K562 (cell line): ENCODE data around the gene KCNK3. TPM values are rescaled to one million over a fixed set of nuclear protein-coding genes. Genes with fewer than 3 reads are reported as not detected.

Source experiments
- ATAC-seq: fragments of 200-7000 bp; cut with Tn5 transposase; 3 replicates; pipeline ENCODE4 v1.9.1; 2020; ENCODE audit warnings: moderate library complexity
- BruUV-seq: library from RNA; stranded (reverse); fragments of 400-500 nt; replicated peaks from 2 replicates; lab custom pipeline; 2021; lab: Mats Ljungman, UMichigan
- CTCF ChIA-PET: fragments of 300-600 bp; formaldehyde crosslinking; extraction: SDS; loops from one replicate; lab custom pipeline; 2021; ENCODE audit warnings: low intra/inter-chr PET ratio; lab: Yijun Ruan, JAX
- POLR2A ChIA-PET: fragments of 300-600, 350-650 bp; sonication (Branson Sonifier 250); formaldehyde crosslinking; extraction: SDS; loops from one replicate; lab custom pipeline; 2021; ENCODE audit warnings: antibody characterized with exemption, inconsistent platforms; lab: Yijun Ruan, JAX
- DNase-seq, 4 experiments: peaks; one replicate each; pipeline versions ENCODE4 v3.0.0 to v3.0.0-alpha.2; 2011 to 2018; ENCODE audit warnings: low spot score in 3 of 4, mixed read lengths in 3 of 4; ENCODE audit errors: extremely low read depth in 1 of 4
- FAIRE-seq: peaks from 2 replicates; lab custom pipeline; 2011; peaks lifted over from hg19 to GRCh38; lab: Jason Lieb, UNC
- H2AFZ ChIP-seq: 2 replicates; pipeline ENCODE4 v1.6.0; 2011; ENCODE audit warnings: low read depth, low read length, control low read depth, inconsistent platforms
- H3K27ac ChIP-seq: fragments of 200-600 bp; 3 replicates; pipeline ENCODE4 v1.8.0; 2011; ENCODE audit warnings: low read depth, mild to moderate bottlenecking, control low read depth, inconsistent platforms, low read length, moderate library complexity, mixed read lengths; ENCODE audit errors: extremely low read depth
- H3K27me3 ChIP-seq, 2 experiments: fragments of 300-600 bp in 1 of 2; 2 replicates in 1 of 2; 3 replicates in 1 of 2; pipeline versions ENCODE4 v1.6.0 to v1.8.0; 2011; ENCODE audit warnings: inconsistent platforms in 2 of 2, low read length in 2 of 2, mild to moderate bottlenecking in 1 of 2, mixed read lengths in 1 of 2, moderate library complexity in 1 of 2; ENCODE audit not compliant: control insufficient read depth in 2 of 2, insufficient read depth in 2 of 2
- H3K36me3 ChIP-seq: fragments of 300-600 bp; 3 replicates; pipeline ENCODE4 v1.8.0; 2011; ENCODE audit warnings: mild to moderate bottlenecking, low read length, inconsistent platforms; ENCODE audit not compliant: control insufficient read depth, insufficient read depth
- H3K4me1 ChIP-seq, 2 experiments: fragments of 200-600 bp in 1 of 2; replicated peaks in 1 of 2; 2 replicates in 1 of 2; 3 replicates in 1 of 2; pipeline versions ENCODE4 v1.5.1 to v1.8.0; 2011; ENCODE audit warnings: inconsistent platforms in 2 of 2, low read length in 2 of 2, mild to moderate bottlenecking in 1 of 2, mixed read lengths in 1 of 2, moderate library complexity in 1 of 2; ENCODE audit not compliant: control insufficient read depth in 2 of 2, insufficient read depth in 2 of 2
- H3K4me2 ChIP-seq: 2 replicates; pipeline ENCODE4 v1.6.1; 2011; ENCODE audit warnings: low read length, control low read depth, inconsistent platforms, mixed read lengths; ENCODE audit not compliant: insufficient read depth
- H3K4me3 ChIP-seq: fragments of 200-600 bp; sonication (generic), shearing (Covaris generic); 2 replicates; pipeline ENCODE4 v1.5.1; 2016; ENCODE audit warnings: control low read depth, inconsistent platforms
- H3K79me2 ChIP-seq: fragments of 200-600 bp; 3 replicates; pipeline ENCODE4 v1.8.0; 2011; ENCODE audit warnings: low read length, inconsistent platforms; ENCODE audit not compliant: control insufficient read depth, insufficient read depth
- H3K9ac ChIP-seq, 2 experiments: 2 replicates each; pipeline versions ENCODE4 v1.6.0 to v1.6.1; 2011; ENCODE audit warnings: low read depth in 2 of 2, low read length in 2 of 2, control low read depth in 1 of 2, inconsistent platforms in 1 of 2, mild to moderate bottlenecking in 1 of 2, mixed read lengths in 1 of 2; ENCODE audit not compliant: insufficient read depth in 1 of 2
- H3K9me1 ChIP-seq: one replicate; pipeline ENCODE4 v1.6.0; 2011; ENCODE audit warnings: inconsistent platforms, mild to moderate bottlenecking, low read length, moderate library complexity; ENCODE audit not compliant: control insufficient read depth, insufficient read depth
- H3K9me3 ChIP-seq: replicated peaks from 2 replicates; pipeline ENCODE4 v1.5.1; 2011; ENCODE audit warnings: low read depth, low read length, inconsistent platforms; ENCODE audit not compliant: control insufficient read depth, insufficient read depth
- H4K20me1 ChIP-seq: replicated peaks from 2 replicates; pipeline ENCODE4 v1.6.1; 2011; ENCODE audit warnings: low read length, inconsistent platforms, mixed read lengths; ENCODE audit not compliant: control insufficient read depth, insufficient read depth
- CBFA2T3 ChIP-seq: fragments of 450-650 bp; IDR thresholded peaks from 2 replicates; pipeline ENCODE4 v1.6.1; 2017
- CREB1 ChIP-seq, 2 experiments: sonication (generic) in 1 of 2; formaldehyde crosslinking in 1 of 2; IDR thresholded peaks; 2 replicates each; pipeline versions ENCODE4 v1.6.1 to v1.8.0; 2012 to 2022; ENCODE audit warnings: inconsistent platforms in 1 of 2, mild to moderate bottlenecking in 1 of 2, missing genetic modification reagents in 1 of 2, moderate library complexity in 1 of 2
- KDM1A ChIP-seq, 2 experiments: fragments of 450-650 bp; IDR thresholded peaks; 2 replicates each; pipeline ENCODE4 v1.6.1; 2016; ENCODE audit warnings: mild to moderate bottlenecking in 2 of 2
- POLR2G ChIP-seq: fragments of 200-400 bp; formaldehyde crosslinking; IDR thresholded peaks from 2 replicates; pipeline ENCODE4 v1.6.1; 2017; ENCODE audit warnings: low read depth, mild to moderate bottlenecking, antibody characterized with exemption, low read length, moderate library complexity
- ZNF146 ChIP-seq: IDR thresholded peaks from one replicate; pipeline ENCODE4 v1.6.1; 2018; ENCODE audit warnings: missing compliant biosample characterization; ENCODE audit not compliant: unreplicated experiment
- WGBS: fragments of 100-300 bp; shearing (Covaris generic); methylation state at CpG from one replicate; pipeline ENCODE4 v1.1.6; 2016; ENCODE audit warnings: low coverage, mixed read lengths; ENCODE audit not compliant: insufficient coverage; ENCODE audit errors: missing lambda C conversion rate; 5-methylcytosine and 5-hydroxymethylcytosine counted together
- in situ Hi-C: fragments of 300-500 bp; cut with MboI; formaldehyde crosslinking; loops from 4 replicates; pipeline ENCODE4 v1.15.0; 2018; ENCODE audit warnings: inconsistent platforms, mixed read lengths
- intact Hi-C: fragments of 100-400 bp; cut with micrococcal nuclease; formaldehyde crosslinking; loops from 2 replicates; pipeline ENCODE4 v1.14.2; 2022
- polyA plus RNA-seq, 8 experiments: library from polyadenylated mRNA; depleted of rRNA in 4 of 8; stranded (reverse) in 5 of 8; unstranded in 3 of 8; fragments of >200 nt; fragmentation: Nextera tagmentation in 2 of 8; fragmentation: Illumina TruSeq in 1 of 8; extraction: Ambion mirVana in 2 of 8; extraction: Trizol in 1 of 8; gene quantifications; 2 replicates each; pipeline versions ENCODE4 v1.2.1 to v1.2.3, GENCODE V29; 2011 to 2014; ENCODE audit warnings: inconsistent platforms in 1 of 8, missing spikeins in 1 of 8
- total RNA-seq, 7 experiments: library from RNA; depleted of rRNA in 6 of 7; stranded (reverse); fragments of >200 nt in 6 of 7; fragmentation: Illumina TruSeq in 2 of 7; extraction: Trizol in 2 of 7; gene quantifications; 2 replicates each; pipeline versions ENCODE4 v1.2.1 to v1.2.3, GENCODE V29; 2011 to 2021; ENCODE audit warnings: low replicate concordance in 1 of 7

Gene KCNK3
- total and polyA plus RNA-seq, 9 of the 15 experiments (the other 6 are each of a cell fraction or from before 2014, with no cell fraction given): 0.01 to 0.20 (median 0.07) TPM; not detected in 5

DNA sequence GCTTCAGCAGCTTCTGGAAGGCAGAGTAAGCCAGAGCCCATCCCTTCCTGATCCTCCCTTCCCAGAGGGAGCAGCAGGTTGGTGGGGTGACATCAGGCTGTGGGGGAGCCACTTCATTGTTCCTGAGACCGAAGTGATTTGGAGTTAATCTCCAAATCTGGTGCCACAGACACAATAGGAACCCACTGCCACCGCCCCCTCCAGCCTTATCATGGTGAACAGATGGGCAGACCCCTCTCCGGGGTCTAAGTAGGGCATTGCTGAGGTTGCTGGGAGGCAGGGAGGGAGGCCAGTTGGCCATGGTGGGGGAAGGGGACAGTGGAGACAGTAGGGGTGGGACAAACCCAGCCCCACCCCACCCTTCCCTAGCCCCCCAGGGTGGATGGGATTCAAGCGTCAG, 46.0 kb downstream of the KCNK3 start:
- 13% methylated on average over 4 of the region's 4 CpGs for WGBS
- BruUV-seq: no TSS peak

DNA sequence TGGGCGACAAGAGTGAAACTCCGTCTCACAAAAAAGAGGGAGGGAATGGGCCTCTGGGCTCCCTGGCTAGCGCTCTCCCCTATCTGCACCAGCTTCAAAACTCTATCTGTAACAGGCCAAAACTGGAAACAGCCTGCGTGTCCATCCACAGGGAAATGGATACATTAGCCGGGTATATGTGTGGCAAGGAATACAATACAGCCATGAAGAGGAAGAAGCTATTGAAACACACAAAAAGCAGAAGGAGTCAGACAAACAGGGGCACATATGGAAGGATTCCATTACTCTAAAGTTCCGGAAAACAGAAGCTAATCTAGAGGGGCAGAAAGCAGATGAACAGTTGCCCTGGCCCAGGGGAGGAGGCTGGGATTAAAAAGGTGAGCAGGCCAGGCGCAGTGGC, 47.0 kb downstream of the KCNK3 start:
- TF ChIP-seq ZNF146 (CRISPR knock-in tag) (peak; percentile 89), CREB1 (IDR thresholded peaks at IDR 0.05) (no peak), CREB1 (CRISPR knock-in tag; IDR thresholded peaks at IDR 0.05) (no peak)
- Histone ChIP-seq H3K27ac (no peak overlapping the region), H4K20me1 (no peaks in the 10 kb centered on the region), H3K4me2 (no peak overlapping the region), H2AFZ (no peak overlapping the region), H3K36me3 (no peaks in the 10 kb centered on the region), H3K27me3 (0 out of 5 replicates have a peak, but pooled peaks cover 0 to 5% of the 10 kb centered on the region in 2 experiments), H3K4me3 (no peak overlapping the region), H3K9me1 (no peaks in the 10 kb centered on the region), H3K9me3 (no peaks in the 10 kb centered on the region), H3K79me2 (no peaks in the 10 kb centered on the region), H3K4me1 (peaks cover 0 to 7% of the 10 kb centered on the region in 2 experiments; a peak in 2 of 5 replicates), H3K9ac (no peak overlapping the region)
- ChIA-PET CTCF (no interaction called here), POLR2A (interaction anchor here (0.6 kb wide), 1 partner anchor 47 kb away, joined by 3 read pairs; no protein-coding TSS in a partner anchor)
- intact Hi-C loops: no loop called here
- FAIRE-seq: no peak
- DNase-seq: no peak
- 16% methylated on average over 5 of the region's 7 CpGs for WGBS
- ATAC-seq: no peak
- in situ Hi-C loops: no loop called here
- no TSS peak for BruUV-seq

More for the DNA sequence above, 46.0 kb downstream of the KCNK3 start:
- ATAC-seq (no peak), FAIRE-seq (no peak), DNase-seq (no peak)
- Histone ChIP-seq H3K27ac (no peak overlapping the region), H3K27me3 (peaks cover 2 to 5% of the 10 kb centered on the region in 2 experiments; a peak in 2 of 5 replicates), H3K4me3 (no peak overlapping the region), H4K20me1 (no peaks in the 10 kb centered on the region), H3K9ac (0 out of 4 replicates have a peak overlapping the region, but pooled peaks of 1 of the 2 experiments have one; percentile 48), H3K36me3 (no peaks in the 10 kb centered on the region), H3K9me3 (no peaks in the 10 kb centered on the region), H3K4me2 (no peak overlapping the region), H2AFZ (no peak overlapping the region), H3K9me1 (no peaks in the 10 kb centered on the region), H3K4me1 (peaks cover 0 to 7% of the 10 kb centered on the region in 2 experiments; a peak in 2 of 5 replicates), H3K79me2 (no peaks in the 10 kb centered on the region)
- TF ChIP-seq CBFA2T3 (peak; percentile 58), POLR2G (no peak), KDM1A (IDR thresholded peaks at IDR 0.05) (peak in 1 of 2 experiments; percentile 24; a peak in 1 of 4 replicates)
- intact Hi-C loops (no loop called here), in situ Hi-C loops (no loop called here)
- CTCF ChIA-PET: no interaction called here
- POLR2A ChIA-PET: interaction anchor here (1.1 kb wide), 1 partner anchor 10 kb away, joined by 3 read pairs; no protein-coding TSS in a partner anchor
